GM19467 (cell line): ENCODE measurements around the gene ZDHHC22.

ENCODE experiments used
- ATAC-seq: cut with Tn5 transposase; IDR thresholded peaks from one replicate; pipeline ENCODE4 v1.9.1; 2021; ENCODE audit warnings: mild to moderate bottlenecking, moderate library complexity; ENCODE audit not compliant: unreplicated experiment

Gene ZDHHC22

DNA sequence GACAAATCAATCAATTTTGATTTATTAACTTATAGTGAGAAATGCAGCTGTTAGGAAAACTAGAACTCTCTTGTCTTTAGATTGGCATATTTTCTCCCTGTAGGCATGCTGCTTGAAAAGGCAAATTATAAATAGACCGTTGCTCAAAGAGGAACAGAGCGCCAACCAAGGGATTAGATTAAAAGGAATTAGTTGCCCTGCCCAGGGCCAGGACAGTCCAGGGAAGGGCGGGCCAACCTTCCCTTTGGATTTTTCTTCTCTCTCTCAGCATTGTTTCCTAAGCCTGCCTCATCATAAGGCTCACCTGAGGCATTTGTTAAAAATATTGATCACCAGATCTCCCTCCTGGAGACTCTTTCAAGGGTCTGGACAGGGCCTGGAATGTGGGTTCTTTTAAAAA, 34.9 kb downstream of the ZDHHC22 start:
- ATAC-seq = no peak

DNA sequence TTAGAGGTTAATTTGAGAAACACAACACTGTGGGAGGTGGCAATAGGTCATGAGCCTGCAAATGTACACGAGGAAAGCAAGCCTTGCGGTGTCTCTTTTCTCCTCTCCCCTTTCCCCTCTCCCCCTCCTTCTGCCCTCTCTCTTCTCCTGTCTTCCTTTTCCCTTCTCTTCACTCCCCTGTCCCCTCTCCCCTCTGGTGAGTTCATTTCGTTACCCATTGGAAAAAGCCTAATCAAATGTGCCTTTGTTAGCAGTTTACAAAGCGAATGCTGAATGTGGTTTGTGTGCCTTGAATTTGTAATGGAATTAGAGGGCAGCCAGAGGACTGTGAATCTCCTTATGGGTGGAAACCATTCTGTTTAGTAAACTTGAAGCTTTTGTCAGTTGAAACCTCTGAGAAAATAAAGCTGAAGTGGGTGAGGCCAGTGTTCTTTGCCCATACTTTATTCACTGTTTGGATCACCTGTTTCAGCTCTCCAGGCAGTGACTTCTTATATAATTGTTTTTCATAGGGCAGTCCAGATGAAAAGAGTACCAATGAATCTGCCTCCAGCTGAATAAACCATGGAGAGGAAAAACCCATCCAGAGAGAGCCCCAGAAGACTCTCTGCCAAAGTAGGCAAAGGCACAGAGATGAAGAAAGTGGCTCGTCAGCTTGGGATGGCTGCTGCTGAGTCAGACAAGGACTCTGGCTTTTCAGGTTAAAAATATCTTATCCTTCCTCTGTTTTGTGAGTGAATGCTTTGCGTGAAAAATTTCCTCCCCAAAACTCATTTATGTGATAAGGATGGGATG, 36.2 kb downstream of the ZDHHC22 start:
- ATAC-seq = no peak

DNA sequence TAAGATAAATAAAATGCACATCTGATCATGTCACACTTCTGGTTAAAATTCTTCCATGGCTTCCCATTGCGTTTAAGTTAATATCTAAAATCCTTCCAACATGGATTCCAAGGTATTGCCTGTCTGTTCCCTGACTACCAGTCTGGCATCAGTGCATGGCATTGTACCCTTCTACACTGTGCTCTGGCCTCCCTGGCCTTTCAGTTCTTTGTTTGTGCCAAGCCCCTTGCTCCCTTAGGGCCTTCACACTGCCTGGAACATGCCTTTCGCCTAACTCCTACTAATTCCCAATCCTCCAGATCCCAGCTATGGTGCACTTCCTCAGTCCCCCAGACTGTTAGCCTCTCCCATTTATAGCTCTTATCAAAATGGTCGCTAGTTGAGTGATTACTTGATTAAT, 37.2 kb downstream of the ZDHHC22 start:
- ATAC-seq = no peak

- no peak for ATAC-seq
Observed at GRCh38 chr14:77103951-77104350, 37.6 kb downstream of the ZDHHC22 start.

- no peak for ATAC-seq
Observed at GRCh38 chr14:77103475-77103874, 38.1 kb downstream of the ZDHHC22 start.

DNA sequence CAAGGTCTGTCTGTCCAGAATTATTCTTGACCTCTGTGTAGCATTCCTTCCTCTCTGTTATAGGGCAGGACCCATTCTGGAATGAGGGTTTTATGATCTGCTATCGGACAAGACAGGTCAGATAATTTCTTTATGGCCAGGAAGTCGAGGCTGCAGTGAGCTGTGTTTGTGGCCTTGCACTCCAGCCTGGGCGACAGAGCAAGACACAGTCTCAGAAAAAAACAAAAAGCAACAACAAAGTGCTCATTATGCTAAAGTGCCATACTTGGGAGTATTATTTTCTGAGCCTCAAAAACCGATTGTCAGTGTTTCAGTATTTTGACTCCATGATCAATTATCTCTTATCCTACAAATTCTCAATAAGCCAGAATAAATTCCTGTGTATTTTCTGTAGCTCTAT, 39.4 kb downstream of the ZDHHC22 start:
- no peak for ATAC-seq

GRCh38 chr14:77100961-77101360, 40.6 kb downstream of the ZDHHC22 start:
- no peak for ATAC-seq

GRCh38 chr14:77099425-77100167, 42.0 kb downstream of the ZDHHC22 start:
- ATAC-seq = no peak

- no peak for ATAC-seq
Observed at GRCh38 chr14:77098529-77099353, 42.9 kb downstream of the ZDHHC22 start.

- ATAC-seq = peak; percentile 87
Observed at GRCh38 chr14:77097700-77098528, 43.7 kb downstream of the ZDHHC22 start, which contains the start of gene CIPC. TSS of gene CIPC (plus strand) at chr14:77098258. CDS start at chr14:77105709, 7,451 bp downstream.

DNA sequence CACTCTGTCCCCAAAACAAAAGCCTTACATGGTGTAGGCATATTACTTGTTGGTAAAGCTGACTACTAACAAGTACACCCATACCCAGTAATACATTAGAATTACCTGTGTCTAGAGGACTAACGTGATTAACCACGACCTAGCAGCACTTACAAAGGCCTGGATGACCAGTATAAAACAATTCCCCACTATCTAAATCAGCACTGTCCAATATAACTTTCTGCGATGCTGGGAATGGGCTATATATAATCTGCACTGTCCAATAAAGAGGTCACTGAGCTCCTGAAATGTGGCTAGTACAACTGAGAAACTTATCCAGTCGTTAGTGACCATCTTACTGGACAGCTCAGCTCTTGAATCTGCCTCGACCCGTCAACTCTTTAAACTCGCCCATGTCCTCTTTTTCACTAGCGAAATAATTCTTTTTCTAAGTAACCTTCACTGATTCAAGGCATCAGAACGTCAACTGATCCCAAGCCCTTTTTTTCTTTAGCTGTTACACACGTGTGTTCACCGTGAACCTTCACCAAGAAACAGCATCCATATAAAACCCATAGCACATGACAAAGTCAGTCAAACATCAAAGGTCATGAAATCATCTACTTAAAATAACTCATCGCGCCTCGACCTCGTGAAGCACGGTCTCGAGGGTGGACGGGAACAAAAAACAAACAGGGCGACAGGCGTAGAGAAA, 44.4 kb downstream of the ZDHHC22 start:
- peak; percentile 3 for ATAC-seq

DNA sequence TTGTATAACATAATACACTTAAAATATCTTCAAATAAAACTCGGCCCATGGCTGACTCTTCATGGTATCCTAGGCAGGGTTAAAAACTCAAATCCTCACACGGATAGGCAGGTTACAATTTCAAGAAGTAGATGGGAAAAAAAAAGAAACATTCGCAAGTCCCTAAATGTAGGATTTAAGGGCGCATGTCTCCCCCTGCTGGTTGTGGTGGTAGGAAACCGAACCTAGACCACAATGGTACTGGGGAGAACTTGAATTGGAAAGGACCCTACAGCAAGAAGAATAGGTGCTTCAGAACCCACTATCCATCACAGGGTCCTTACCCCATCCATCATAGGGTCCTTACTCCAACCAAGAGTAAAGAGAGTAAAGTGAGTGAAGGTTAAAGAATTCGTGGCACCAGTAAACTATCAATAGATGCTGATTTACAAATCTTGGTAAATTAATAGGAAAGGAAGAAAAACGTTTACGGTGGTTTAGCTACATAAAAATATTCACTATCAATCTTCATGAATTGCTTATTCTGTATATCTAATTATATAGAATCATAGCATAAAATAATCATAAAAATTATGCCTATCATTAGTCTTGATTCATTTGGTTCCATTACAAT, 46.8 kb downstream of the ZDHHC22 start:
- ATAC-seq = no peak

- no peak for ATAC-seq
Observed at GRCh38 chr14:77092676-77093075, 48.9 kb downstream of the ZDHHC22 start.

GRCh38 chr14:77091518-77091917, 50.1 kb downstream of the ZDHHC22 start:
- no peak for ATAC-seq

DNA sequence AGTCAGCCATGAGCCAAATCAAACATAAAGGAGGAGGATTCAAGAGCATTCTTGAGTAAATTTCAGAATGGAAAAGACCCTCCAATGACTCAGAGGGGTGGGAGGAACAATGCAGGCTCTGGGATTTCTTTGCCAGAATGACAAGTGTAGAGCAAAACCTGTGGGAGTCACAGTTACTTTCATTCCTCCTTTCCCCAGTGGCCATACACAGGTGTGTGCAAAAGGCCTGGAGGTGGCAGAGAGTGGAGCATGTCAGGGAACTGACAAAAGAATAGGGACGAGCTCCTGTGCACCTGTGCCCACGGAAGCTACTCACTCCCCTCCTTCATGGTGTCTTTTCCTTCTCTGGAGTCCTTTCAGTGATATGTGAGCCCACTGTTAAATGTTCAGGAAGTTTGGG, 52.9 kb downstream of the ZDHHC22 start:
- ATAC-seq = no peak

GRCh38 chr14:77088219-77088618, 53.4 kb downstream of the ZDHHC22 start:
- no peak for ATAC-seq

- ATAC-seq = no peak
Observed at GRCh38 chr14:77087631-77088030, 54.0 kb downstream of the ZDHHC22 start.

GRCh38 chr14:77086951-77087350, 54.6 kb downstream of the ZDHHC22 start:
- no peak for ATAC-seq

- ATAC-seq = no peak
Observed at GRCh38 chr14:77086017-77086727, 55.4 kb downstream of the ZDHHC22 start.
